ENCODE data around the gene OPCML.

Gene OPCML

DNA sequence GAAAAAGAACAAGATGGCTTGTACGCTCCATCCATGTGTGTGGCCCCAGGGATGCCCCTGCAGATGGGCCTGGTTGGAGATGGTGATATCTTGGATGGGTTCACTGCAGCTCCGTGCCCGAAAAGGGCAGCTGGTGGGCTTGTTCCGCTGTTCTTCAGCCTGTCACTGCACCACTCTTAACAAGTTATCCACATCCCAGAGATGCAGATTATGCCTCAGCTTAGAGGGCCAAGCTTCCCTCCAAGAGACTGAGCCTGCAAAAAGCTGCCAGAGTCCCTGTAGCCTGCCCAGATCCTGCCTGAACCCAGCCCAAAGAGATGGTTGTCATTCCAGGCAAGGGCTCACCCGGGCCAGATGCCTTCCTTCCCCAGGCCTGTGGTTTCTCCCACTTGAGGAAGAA, 308.0 kb downstream of the OPCML start:
- DNase-seq = no peak

GRCh38 chr11:133222425-133223330, 309.6 kb downstream of the OPCML start:
- no peak for DNase-seq

GRCh38 chr11:133219543-133219942, 312.8 kb downstream of the OPCML start:
- DNase-seq = no peak

GRCh38 chr11:133216813-133217212, 315.5 kb downstream of the OPCML start:
- DNase-seq = no peak

- DNase-seq = no peak
Observed at GRCh38 chr11:133215596-133216230, 316.6 kb downstream of the OPCML start.

DNA sequence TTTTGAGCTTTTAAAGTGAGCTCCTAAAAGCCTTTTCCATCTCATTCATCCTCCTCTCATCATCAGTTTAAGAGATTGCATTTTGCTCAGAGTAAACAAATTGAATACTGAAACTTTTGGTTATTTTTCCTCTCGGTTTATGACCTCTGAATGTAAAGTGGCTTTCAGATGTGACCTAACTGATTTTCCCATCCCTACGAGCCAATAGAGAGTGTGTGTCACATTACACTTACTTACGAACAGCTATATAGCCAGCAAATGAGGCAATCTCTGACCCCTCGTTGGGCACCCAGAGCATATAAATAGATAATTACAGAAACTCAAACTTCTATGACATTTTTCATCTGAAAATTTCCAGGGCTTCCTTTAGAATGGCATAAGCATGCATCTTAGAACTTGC, 317.7 kb downstream of the OPCML start:
- peak; percentile 76 for DNase-seq

DNA sequence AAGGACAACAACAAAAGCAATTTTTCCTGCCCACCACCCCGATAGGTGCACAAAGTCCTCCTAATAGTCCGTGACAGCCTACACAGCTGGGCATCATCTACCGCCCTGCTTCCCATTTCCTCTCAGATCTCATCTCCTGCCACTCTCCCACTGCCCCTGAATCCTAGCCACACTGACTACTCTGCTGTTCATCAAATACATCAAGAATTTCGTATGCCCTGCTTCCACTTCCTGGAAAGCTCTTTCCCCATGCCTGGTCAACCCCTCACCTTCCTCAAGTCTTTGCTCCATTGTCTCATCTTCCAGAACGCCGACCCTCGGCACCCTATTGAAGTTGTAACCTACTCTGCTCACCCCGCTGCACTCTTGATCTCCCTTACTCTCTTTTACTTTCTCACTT, 320.1 kb downstream of the OPCML start:
- DNase-seq = no peak

GRCh38 chr11:133207995-133208394, 324.3 kb downstream of the OPCML start:
- no peak for DNase-seq

- DNase-seq = no peak
Observed at GRCh38 chr11:133206313-133207005, 325.8 kb downstream of the OPCML start.

- DNase-seq = no peak
Observed at GRCh38 chr11:133204158-133204557, 328.1 kb downstream of the OPCML start.

DNA sequence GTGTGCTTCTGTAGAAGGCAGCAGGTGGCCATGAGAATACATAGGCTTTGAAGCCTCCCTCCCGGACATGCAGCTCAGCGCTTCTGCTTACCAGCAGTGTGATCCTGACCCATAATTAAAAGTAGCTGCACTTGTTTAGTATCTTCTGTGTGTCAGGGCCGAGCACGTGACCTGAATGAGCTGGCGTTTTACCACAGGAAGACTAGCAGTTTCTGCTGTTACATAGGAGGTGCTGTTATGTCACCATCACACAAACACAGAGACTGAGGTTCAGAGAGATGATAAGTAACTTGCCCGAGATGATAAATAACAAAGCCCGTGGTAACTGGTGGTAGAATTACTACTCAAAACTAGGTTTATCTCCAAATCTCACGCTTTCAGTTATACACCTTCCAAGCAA, 329.5 kb downstream of the OPCML start:
- DNase-seq = no peak

DNA sequence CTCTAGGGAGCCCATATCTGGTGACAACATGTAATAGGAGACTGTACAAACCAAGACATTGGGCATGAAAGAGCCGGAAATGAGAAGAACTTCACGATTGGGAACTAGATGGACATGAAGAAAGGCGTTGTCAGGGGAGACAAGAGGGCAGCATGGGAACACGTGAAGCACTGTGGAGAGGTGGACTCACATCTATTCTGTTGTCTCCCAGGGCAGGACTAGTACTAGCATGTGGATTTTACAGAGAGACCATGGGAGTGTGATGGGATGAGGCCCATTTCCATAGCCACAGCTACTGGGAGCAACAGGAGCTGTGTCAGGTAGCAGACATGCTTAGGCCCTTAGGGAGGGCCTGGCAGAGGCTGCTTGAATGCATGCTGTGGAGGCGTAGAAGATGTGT, 333.9 kb downstream of the OPCML start:
- peak; percentile 51 for DNase-seq

- no peak for DNase-seq
Observed at GRCh38 chr11:133197425-133197824, 334.9 kb downstream of the OPCML start.

DNA sequence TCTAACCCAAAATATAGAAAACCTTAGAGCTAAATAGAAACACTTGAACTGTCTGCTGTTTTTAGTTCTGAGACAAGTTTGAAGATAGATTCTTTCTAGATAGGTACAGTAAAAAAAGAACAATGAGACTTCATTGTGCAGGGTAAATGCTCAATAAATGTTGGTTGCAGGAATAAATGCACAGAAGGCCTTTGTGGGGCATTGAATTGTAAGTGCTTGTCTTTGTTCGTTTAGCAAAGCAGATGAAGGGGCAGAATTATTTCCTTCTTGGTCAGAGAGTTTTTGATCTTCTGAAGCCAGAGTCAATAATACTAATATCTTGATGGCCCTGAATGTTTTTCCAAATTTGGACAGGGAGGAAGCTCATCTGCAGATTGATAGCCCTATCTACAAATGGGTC, 340.4 kb downstream of the OPCML start:
- DNase-seq = no peak

- no peak for DNase-seq
Observed at GRCh38 chr11:133181667-133182066, 350.6 kb downstream of the OPCML start.

- DNase-seq = no peak
Observed at GRCh38 chr11:133181066-133181465, 351.2 kb downstream of the OPCML start.

- DNase-seq = no peak
Observed at GRCh38 chr11:133180201-133180600, 352.1 kb downstream of the OPCML start.

DNA sequence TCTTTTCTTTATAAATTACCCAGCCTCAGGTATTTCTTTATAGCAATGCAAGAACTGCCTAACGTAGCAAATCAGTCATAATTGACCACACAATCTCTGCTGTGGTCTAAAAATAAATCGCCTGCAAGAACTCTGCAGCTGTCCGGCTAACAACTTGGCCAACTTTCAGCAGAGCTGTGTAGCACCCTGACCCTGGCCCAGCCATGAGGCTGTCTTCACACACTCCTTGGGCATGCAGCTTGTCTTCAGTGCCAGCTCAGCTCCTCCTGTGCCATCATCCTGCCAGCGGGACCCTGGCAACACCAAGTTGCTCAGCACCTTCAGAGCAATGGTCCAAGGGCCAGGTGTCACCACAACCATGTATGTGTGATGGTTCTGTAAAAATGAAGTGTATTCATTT, 355.6 kb downstream of the OPCML start:
- no peak for DNase-seq

- DNase-seq = no peak
Observed at GRCh38 chr11:133175103-133175502, 357.2 kb downstream of the OPCML start.

DNA sequence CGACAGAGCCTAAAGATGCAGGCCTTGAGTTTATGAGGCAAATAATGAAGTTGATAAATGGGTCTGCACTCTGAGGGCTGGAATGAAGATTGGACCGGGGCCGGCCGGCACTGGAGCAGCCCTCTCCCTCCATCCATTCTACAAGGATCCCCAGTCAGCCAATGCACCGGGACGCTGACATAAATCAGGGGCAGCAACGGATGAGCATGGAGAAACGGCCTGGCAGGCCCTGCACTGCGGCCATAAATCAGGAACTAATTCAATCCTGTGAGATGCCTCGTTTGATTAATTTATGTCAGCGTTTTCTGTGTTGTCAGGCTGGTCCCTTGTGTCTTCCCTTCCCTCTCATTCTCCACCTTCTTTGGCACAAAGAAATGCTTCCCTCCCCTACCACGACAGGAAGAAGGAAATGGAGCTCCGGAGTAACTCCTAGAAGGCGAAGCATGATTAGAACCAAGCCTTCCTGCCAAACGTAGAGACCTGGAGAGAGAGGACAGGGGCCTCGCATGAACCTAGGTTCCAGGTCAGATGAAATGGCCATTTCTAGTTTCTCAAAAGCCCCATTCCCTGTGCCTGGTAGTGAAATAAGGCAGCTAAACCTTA, 358.4 kb downstream of the OPCML start:
- no peak for DNase-seq

DNA sequence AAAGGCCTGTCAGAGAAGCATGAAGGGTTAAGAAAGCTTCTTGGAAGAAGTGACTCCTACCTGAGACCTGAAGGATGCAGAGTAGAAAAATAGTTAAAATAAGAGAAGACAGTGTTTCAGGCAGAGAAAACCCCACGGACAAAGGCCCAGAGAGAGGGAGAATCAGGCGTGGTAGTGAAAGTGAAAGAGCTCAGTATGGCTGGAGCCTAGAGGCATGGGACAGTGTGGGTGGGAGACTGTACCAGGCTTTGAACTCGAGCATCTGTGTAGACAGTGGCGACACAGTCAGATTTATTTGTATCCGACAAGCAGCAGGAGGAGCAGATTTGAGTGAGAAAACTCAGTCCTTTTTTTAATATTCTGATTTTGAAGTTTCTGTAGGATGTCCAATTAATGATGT, 360.0 kb downstream of the OPCML start:
- no peak for DNase-seq

DNA sequence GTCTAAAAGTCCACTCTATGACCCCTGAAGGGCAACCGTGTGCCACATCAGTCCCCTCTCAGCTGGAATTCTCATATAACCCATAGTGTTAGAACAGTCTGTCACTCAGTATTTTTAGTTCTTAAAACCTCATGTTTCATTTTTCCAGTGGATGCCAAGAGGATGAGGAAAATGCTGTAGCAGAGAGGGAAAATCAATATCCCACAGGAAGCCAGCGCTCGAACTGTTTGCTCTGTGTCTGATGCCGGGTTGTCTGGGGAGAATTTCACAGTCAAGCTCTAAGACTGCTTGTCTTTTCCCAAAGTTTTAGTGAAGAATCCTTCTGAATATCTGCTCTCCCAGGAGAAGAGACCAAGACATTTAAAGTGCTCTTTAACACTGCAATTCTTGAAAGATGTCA, 360.9 kb downstream of the OPCML start:
- DNase-seq = no peak

GRCh38 chr11:133168016-133168415, 364.3 kb downstream of the OPCML start:
- DNase-seq = no peak
